Activated CD8-positive, alpha-beta memory T cell treated with anti-CD3 and anti-CD28 coated beads, Interleukin-2, amount 10 ng/mL, durations not matched to agents 7 days and 5 days (primary cell): ENCODE data around the gene KLHL29. TPM values are rescaled to one million over a fixed set of nuclear protein-coding genes. Genes with fewer than 3 reads are reported as not detected.

Experiments
- ATAC-seq: fragments of 150-1000 bp; cut with Tn5 transposase; one replicate; pipeline ENCODE4 v1.10.0; 2021; ENCODE audit warnings: moderate library complexity
- CTCF ChIA-PET: fragments of 350-600 bp; sonication (Branson Sonifier 250); formaldehyde crosslinking; loops from one replicate; lab custom pipeline; 2021; ENCODE audit warnings: antibody characterized with exemption; lab: Charles Lee
- DNase-seq: peaks from one replicate; pipeline ENCODE4 v3.0.0-alpha.2; 2020
- H3K27ac Mint-ChIP-seq: one replicate; pipeline ENCODE4 v1.8.0; 2021; ENCODE audit warnings: mild to moderate bottlenecking, mixed read lengths
- H3K27me3 Mint-ChIP-seq: one replicate; pipeline ENCODE4 v1.8.0; 2021; ENCODE audit warnings: mixed read lengths
- H3K36me3 Mint-ChIP-seq: one replicate; pipeline ENCODE4 v1.8.0; 2021; ENCODE audit warnings: mild to moderate bottlenecking, mixed read lengths
- H3K4me1 Mint-ChIP-seq: one replicate; pipeline ENCODE4 v1.8.0; 2021; ENCODE audit warnings: mixed read lengths
- H3K4me3 Mint-ChIP-seq: one replicate; pipeline ENCODE4 v1.8.0; 2021; ENCODE audit warnings: mild to moderate bottlenecking, moderate library complexity, mixed read lengths
- H3K9me3 Mint-ChIP-seq: one replicate; pipeline ENCODE4 v1.8.0; 2022; ENCODE audit warnings: low read depth, mixed read lengths
- total RNA-seq, 2 experiments: library from RNA; stranded (reverse); gene quantifications; one replicate each; pipeline ENCODE4 v1.2.3, GENCODE V29; 2021

Gene KLHL29
- total RNA-seq, 2 experiments from 2014 or later = 0.09 to 0.12 TPM

GRCh38 chr2:23509596-23510292, 124.8 kb downstream of the KLHL29 start:
- Mint-ChIP-seq H3K4me1 (peaks cover 8% of the 10 kb centered on the region), H3K4me3 (no peak overlapping the region), H3K9me3 (no peaks in the 10 kb centered on the region), H3K27me3 (peaks cover 36% of the 10 kb centered on the region), H3K36me3 (no peaks in the 10 kb centered on the region), H3K27ac (no peak overlapping the region)
- ATAC-seq = no peak
- CTCF ChIA-PET = no interaction called here
- DNase-seq = no peak

GRCh38 chr2:23510471-23510870, 125.5 kb downstream of the KLHL29 start:
- Mint-ChIP-seq H3K27me3 (peaks cover 43% of the 10 kb centered on the region), H3K4me1 (peaks cover 8% of the 10 kb centered on the region), H3K27ac (no peak overlapping the region), H3K36me3 (no peaks in the 10 kb centered on the region), H3K9me3 (no peaks in the 10 kb centered on the region), H3K4me3 (no peak overlapping the region)
- CTCF ChIA-PET = no interaction called here
- no peak for ATAC-seq
- no peak for DNase-seq

GRCh38 chr2:23512778-23513177, 127.8 kb downstream of the KLHL29 start:
- ATAC-seq = no peak
- peaks cover 44% of the 10 kb centered on the region for H3K27me3 Mint-ChIP-seq
- CTCF ChIA-PET = no interaction called here
- H3K9me3 Mint-ChIP-seq = no peaks in the 10 kb centered on the region
- no peak overlapping the region for H3K4me3 Mint-ChIP-seq
- no peaks in the 10 kb centered on the region for H3K36me3 Mint-ChIP-seq
- H3K27ac Mint-ChIP-seq = no peak overlapping the region
- no peak for DNase-seq
- H3K4me1 Mint-ChIP-seq = no peaks in the 10 kb centered on the region

- H3K27ac Mint-ChIP-seq = no peak overlapping the region
- DNase-seq (no peak), ATAC-seq (no peak)
- H3K4me1 Mint-ChIP-seq = no peaks in the 10 kb centered on the region
- no peaks in the 10 kb centered on the region for H3K36me3 Mint-ChIP-seq
- CTCF ChIA-PET = no interaction called here
- no peaks in the 10 kb centered on the region for H3K9me3 Mint-ChIP-seq
- no peak overlapping the region for H3K4me3 Mint-ChIP-seq
- peaks cover 39% of the 10 kb centered on the region for H3K27me3 Mint-ChIP-seq
These were observed 128.4 kb downstream of the KLHL29 start for GRCh38 chr2:23513245-23513871.

- Mint-ChIP-seq H3K27ac (no peak overlapping the region), H3K4me3 (no peak overlapping the region), H3K36me3 (no peaks in the 10 kb centered on the region), H3K9me3 (no peaks in the 10 kb centered on the region), H3K4me1 (no peaks in the 10 kb centered on the region), H3K27me3 (peaks cover 36% of the 10 kb centered on the region)
- no peak for ATAC-seq
- DNase-seq = no peak
- CTCF ChIA-PET = no interaction called here
These were observed 129.2 kb downstream of the KLHL29 start for GRCh38 chr2:23513872-23514793.

GRCh38 chr2:23516520-23517256, 131.7 kb downstream of the KLHL29 start:
- Mint-ChIP-seq H3K36me3 (no peaks in the 10 kb centered on the region), H3K27ac (no peak overlapping the region), H3K4me3 (no peak overlapping the region), H3K27me3 (peaks cover 35% of the 10 kb centered on the region), H3K9me3 (no peaks in the 10 kb centered on the region), H3K4me1 (no peaks in the 10 kb centered on the region)
- CTCF ChIA-PET = no interaction called here
- DNase-seq (no peak), ATAC-seq (no peak)

GRCh38 chr2:23518481-23519333, 133.7 kb downstream of the KLHL29 start:
- no peaks in the 10 kb centered on the region for H3K9me3 Mint-ChIP-seq
- no peaks in the 10 kb centered on the region for H3K4me1 Mint-ChIP-seq
- peaks cover 23% of the 10 kb centered on the region for H3K27me3 Mint-ChIP-seq
- no peaks in the 10 kb centered on the region for H3K36me3 Mint-ChIP-seq
- no peak overlapping the region for H3K27ac Mint-ChIP-seq
- no peak for ATAC-seq
- CTCF ChIA-PET = interaction anchor here (1.1 kb wide), 1 partner anchor 14 kb away, joined by 3 read pairs; no protein-coding TSS in a partner anchor
- DNase-seq = no peak
- no peak overlapping the region for H3K4me3 Mint-ChIP-seq

- no peaks in the 10 kb centered on the region for H3K4me1 Mint-ChIP-seq
- CTCF ChIA-PET = no interaction called here
These were observed 134.3 kb downstream of the KLHL29 start for GRCh38 chr2:23519334-23519651.

GRCh38 chr2:23520256-23520655, 135.3 kb downstream of the KLHL29 start:
- Mint-ChIP-seq H3K36me3 (no peaks in the 10 kb centered on the region), H3K27me3 (peaks cover 13% of the 10 kb centered on the region), H3K27ac (no peak overlapping the region), H3K4me1 (no peaks in the 10 kb centered on the region), H3K9me3 (no peaks in the 10 kb centered on the region), H3K4me3 (no peak overlapping the region)
- no peak for DNase-seq
- ATAC-seq = no peak
- CTCF ChIA-PET = no interaction called here

More at GRCh38 chr2:23519334-23519651, 134.3 kb downstream of the KLHL29 start:
- H3K27me3 Mint-ChIP-seq = peaks cover 23% of the 10 kb centered on the region
- DNase-seq (no peak), ATAC-seq (no peak)
- no peak overlapping the region for H3K4me3 Mint-ChIP-seq
- no peaks in the 10 kb centered on the region for H3K9me3 Mint-ChIP-seq
- H3K27ac Mint-ChIP-seq = no peak overlapping the region
- no peaks in the 10 kb centered on the region for H3K36me3 Mint-ChIP-seq

GRCh38 chr2:23521060-23521459, 136.1 kb downstream of the KLHL29 start:
- DNase-seq = no peak
- H3K4me1 Mint-ChIP-seq = peaks cover 3% of the 10 kb centered on the region
- peaks cover 10% of the 10 kb centered on the region for H3K27me3 Mint-ChIP-seq
- ATAC-seq = no peak
- CTCF ChIA-PET = no interaction called here
- no peak overlapping the region for H3K27ac Mint-ChIP-seq
- H3K36me3 Mint-ChIP-seq = no peaks in the 10 kb centered on the region
- H3K9me3 Mint-ChIP-seq = no peaks in the 10 kb centered on the region
- H3K4me3 Mint-ChIP-seq = no peak overlapping the region

- no peak overlapping the region for H3K27ac Mint-ChIP-seq
- CTCF ChIA-PET = no interaction called here
These were observed 137.9 kb downstream of the KLHL29 start for GRCh38 chr2:23522726-23523372.

More at GRCh38 chr2:23522726-23523372, 137.9 kb downstream of the KLHL29 start:
- peaks cover 2% of the 10 kb centered on the region for H3K27me3 Mint-ChIP-seq
- no peak overlapping the region for H3K4me3 Mint-ChIP-seq
- peaks cover 5% of the 10 kb centered on the region for H3K4me1 Mint-ChIP-seq
- H3K9me3 Mint-ChIP-seq = no peaks in the 10 kb centered on the region
- DNase-seq = no peak
- no peaks in the 10 kb centered on the region for H3K36me3 Mint-ChIP-seq
- no peak for ATAC-seq
